H1 (cell line): ENCODE data around the gene RNASE4. TPM values are rescaled to one million over a fixed set of nuclear protein-coding genes. Genes with fewer than 3 reads are reported as not detected.

ENCODE experiments used
- BRCA1 ChIP-seq: IDR thresholded peaks from 2 replicates; pipeline ENCODE4 v1.6.1; 2012; ENCODE audit warnings: low read depth, low read length, improper control_type of control experiment
- KDM4A ChIP-seq: IDR thresholded peaks from one replicate; pipeline ENCODE4 v1.7.1; 2012; ENCODE audit warnings: low read depth, mild to moderate bottlenecking, moderate library complexity, low read length, inconsistent platforms; ENCODE audit not compliant: severe bottlenecking
- RNF2 ChIP-seq: fragments of 200-900, 300-1000 bp; sonication (generic); IDR thresholded peaks from 2 replicates; pipeline ENCODE4 v1.7.1; 2016; ENCODE audit warnings: borderline replicate concordance, low read depth, mild to moderate bottlenecking, antibody characterized with exemption, low read length; ENCODE audit not compliant: poor library complexity, severe bottlenecking; ENCODE audit errors: missing control alignments
- polyA plus RNA-seq, 7 experiments: library from polyadenylated mRNA; depleted of rRNA in 3 of 7; stranded (reverse) in 5 of 7; unstranded in 2 of 7; fragments of >200 nt in 5 of 7; fragments of 200-250 nt in 2 of 7; gene quantifications; 1 replicate in 5 of 7; 2 replicates in 1 of 7; 4 replicates in 1 of 7; pipeline versions ENCODE4 v1.2.1 to v1.2.3, GENCODE V29; 2011 to 2013; ENCODE audit warnings: missing spikeins in 2 of 7, mixed read lengths in 2 of 7
- total RNA-seq: library from RNA; stranded (reverse); fragmentation: NEBNext Ultra II Directional; extraction: Animal tissue kit (Norgen Biotek cat#: 25700); gene quantifications from 2 replicates; pipeline ENCODE4 v1.2.1, GENCODE V29; 2021

Gene RNASE4
- total and polyA plus RNA-seq, 2 of the 8 experiments (the other 6 are each of a cell fraction or from before 2014, with no cell fraction given), result 0.61 to 3.5 TPM

GRCh38 chr14:20748439-20748838 is 64.1 kb downstream of the RNASE4 start (continued):
- TF ChIP-seq KDM4A (no peak), RNF2 (no peak), BRCA1 (no peak)
